HepG2 (cell line): ENCODE measurements around the gene IZUMO1R.

Source experiments
- E2F5 ChIP-seq: sonication (generic); formaldehyde crosslinking; conservative IDR thresholded peaks from 2 replicates; pipeline ENCODE4 v1.4.0; 2020; ENCODE audit warnings: missing genetic modification reagents
- GATAD1 ChIP-seq: IDR thresholded peaks from 2 replicates; pipeline ENCODE4 v1.6.1; 2016; ENCODE audit warnings: missing genetic modification reagents, missing compliant biosample characterization
- MTA1 ChIP-seq: sonication (generic); formaldehyde crosslinking; IDR thresholded peaks from 2 replicates; pipeline ENCODE4 v1.4.0; 2020; ENCODE audit warnings: missing genetic modification reagents, mild to moderate bottlenecking, borderline replicate concordance
- PBX2 ChIP-seq: IDR thresholded peaks from 2 replicates; pipeline ENCODE4 v1.6.1; 2016; ENCODE audit warnings: control low read depth
- POLR2AphosphoS5 ChIP-seq: IDR thresholded peaks from 2 replicates; pipeline ENCODE4 v1.6.1; 2012; ENCODE audit warnings: low read depth, low read length
- REPIN1 ChIP-seq: sonication (generic); formaldehyde crosslinking; IDR thresholded peaks from 2 replicates; pipeline ENCODE4 v1.8.0; 2022; ENCODE audit warnings: missing genetic modification reagents, low read depth, mild to moderate bottlenecking, borderline replicate concordance
- TCF12 ChIP-seq, 2 experiments: fragments of 450-650 bp in 1 of 2; sonication (generic) in 1 of 2; formaldehyde crosslinking in 1 of 2; IDR thresholded peaks; 2 replicates each; pipeline versions ENCODE4 v1.6.1 to v1.8.0; 2017 to 2022; ENCODE audit warnings: antibody characterized with exemption in 1 of 2, mild to moderate bottlenecking in 1 of 2, missing genetic modification reagents in 1 of 2, moderate library complexity in 1 of 2
- TOE1 ChIP-seq: sonication (generic); formaldehyde crosslinking; IDR thresholded peaks from 2 replicates; pipeline ENCODE4 v1.4.0; 2020; ENCODE audit warnings: mild to moderate bottlenecking, missing genetic modification reagents
- ZFY ChIP-seq: sonication (generic); formaldehyde crosslinking; IDR thresholded peaks from 2 replicates; pipeline ENCODE4 v1.4.0; 2020; ENCODE audit warnings: missing genetic modification reagents
- ZNF570 ChIP-seq: sonication (generic); formaldehyde crosslinking; IDR thresholded peaks from 2 replicates; pipeline ENCODE4 v1.4.0; 2020; ENCODE audit warnings: mild to moderate bottlenecking, missing genetic modification reagents, borderline replicate concordance
- TF ChIP-seq, protein P1 (sequence below): sonication (generic); formaldehyde crosslinking; IDR thresholded peaks from 2 replicates; pipeline ENCODE4 v1.4.0; 2020; ENCODE audit warnings: missing genetic modification reagents
- TF ChIP-seq, protein P2 (sequence below): sonication (generic); formaldehyde crosslinking; IDR thresholded peaks from 2 replicates; pipeline ENCODE4 v1.4.0; 2020; ENCODE audit warnings: missing genetic modification reagents, borderline replicate concordance

DNA sequence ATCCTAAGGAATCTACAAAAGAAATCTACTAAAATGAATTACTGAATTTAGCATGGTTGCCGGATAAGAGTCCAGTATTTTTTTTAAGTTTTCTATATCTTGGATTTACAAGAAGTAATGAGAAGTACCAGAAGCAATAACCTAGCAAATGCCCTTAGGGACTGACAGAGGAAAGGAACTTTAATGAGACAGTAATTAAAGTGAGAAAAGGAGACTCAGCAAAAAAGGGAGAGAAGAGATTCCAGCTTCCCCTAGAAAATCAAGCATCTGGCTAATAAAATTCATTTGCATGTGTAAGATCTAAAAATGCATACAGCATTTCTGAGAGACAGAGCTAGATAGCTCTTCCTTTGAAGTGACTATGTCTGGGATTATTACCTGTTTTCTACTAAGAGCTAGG lies 39.1 kb downstream of the IZUMO1R start:
- no peak for TF ChIP-seq MTA1 (CRISPR knock-in tag)
- TF ChIP-seq, protein P1, sequence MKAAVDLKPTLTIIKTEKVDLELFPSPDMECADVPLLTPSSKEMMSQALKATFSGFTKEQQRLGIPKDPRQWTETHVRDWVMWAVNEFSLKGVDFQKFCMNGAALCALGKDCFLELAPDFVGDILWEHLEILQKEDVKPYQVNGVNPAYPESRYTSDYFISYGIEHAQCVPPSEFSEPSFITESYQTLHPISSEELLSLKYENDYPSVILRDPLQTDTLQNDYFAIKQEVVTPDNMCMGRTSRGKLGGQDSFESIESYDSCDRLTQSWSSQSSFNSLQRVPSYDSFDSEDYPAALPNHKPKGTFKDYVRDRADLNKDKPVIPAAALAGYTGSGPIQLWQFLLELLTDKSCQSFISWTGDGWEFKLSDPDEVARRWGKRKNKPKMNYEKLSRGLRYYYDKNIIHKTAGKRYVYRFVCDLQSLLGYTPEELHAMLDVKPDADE (CRISPR knock-in tag): no peak
- no peak for TF ChIP-seq POLR2AphosphoS5
- TF ChIP-seq E2F5: no peak
- TF ChIP-seq, protein P2, sequence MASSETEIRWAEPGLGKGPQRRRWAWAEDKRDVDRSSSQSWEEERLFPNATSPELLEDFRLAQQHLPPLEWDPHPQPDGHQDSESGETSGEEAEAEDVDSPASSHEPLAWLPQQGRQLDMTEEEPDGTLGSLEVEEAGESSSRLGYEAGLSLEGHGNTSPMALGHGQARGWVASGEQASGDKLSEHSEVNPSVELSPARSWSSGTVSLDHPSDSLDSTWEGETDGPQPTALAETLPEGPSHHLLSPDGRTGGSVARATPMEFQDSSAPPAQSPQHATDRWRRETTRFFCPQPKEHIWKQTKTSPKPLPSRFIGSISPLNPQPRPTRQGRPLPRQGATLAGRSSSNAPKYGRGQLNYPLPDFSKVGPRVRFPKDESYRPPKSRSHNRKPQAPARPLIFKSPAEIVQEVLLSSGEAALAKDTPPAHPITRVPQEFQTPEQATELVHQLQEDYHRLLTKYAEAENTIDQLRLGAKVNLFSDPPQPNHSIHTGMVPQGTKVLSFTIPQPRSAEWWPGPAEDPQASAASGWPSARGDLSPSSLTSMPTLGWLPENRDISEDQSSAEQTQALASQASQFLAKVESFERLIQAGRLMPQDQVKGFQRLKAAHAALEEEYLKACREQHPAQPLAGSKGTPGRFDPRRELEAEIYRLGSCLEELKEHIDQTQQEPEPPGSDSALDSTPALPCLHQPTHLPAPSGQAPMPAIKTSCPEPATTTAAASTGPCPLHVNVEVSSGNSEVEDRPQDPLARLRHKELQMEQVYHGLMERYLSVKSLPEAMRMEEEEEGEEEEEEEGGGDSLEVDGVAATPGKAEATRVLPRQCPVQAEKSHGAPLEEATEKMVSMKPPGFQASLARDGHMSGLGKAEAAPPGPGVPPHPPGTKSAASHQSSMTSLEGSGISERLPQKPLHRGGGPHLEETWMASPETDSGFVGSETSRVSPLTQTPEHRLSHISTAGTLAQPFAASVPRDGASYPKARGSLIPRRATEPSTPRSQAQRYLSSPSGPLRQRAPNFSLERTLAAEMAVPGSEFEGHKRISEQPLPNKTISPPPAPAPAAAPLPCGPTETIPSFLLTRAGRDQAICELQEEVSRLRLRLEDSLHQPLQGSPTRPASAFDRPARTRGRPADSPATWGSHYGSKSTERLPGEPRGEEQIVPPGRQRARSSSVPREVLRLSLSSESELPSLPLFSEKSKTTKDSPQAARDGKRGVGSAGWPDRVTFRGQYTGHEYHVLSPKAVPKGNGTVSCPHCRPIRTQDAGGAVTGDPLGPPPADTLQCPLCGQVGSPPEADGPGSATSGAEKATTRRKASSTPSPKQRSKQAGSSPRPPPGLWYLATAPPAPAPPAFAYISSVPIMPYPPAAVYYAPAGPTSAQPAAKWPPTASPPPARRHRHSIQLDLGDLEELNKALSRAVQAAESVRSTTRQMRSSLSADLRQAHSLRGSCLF (CRISPR knock-in tag): no peak
- TF ChIP-seq ZNF570 (CRISPR knock-in tag): no peak
- no peak for TF ChIP-seq GATAD1 (CRISPR knock-in tag)
- no peak for TF ChIP-seq TOE1 (CRISPR knock-in tag)
- TF ChIP-seq PBX2 (CRISPR knock-in tag): no peak
- no peak for TF ChIP-seq REPIN1 (CRISPR knock-in tag)
- TF ChIP-seq TCF12 (IDR thresholded peaks at IDR 0.05): no peak
- TF ChIP-seq TCF12 (CRISPR knock-in tag; IDR thresholded peaks at IDR 0.05): no peak
- TF ChIP-seq ZFY (CRISPR knock-in tag): no peak
